BLaER1 (cell line): Measurements from ENCODE around the gene TFF1.

Experiments
- H3K27ac ChIP-seq: shearing (Covaris generic); formaldehyde crosslinking; 2 replicates; pipeline ENCODE4 v1.8.1; 2022
- H3K27me3 ChIP-seq: shearing (Covaris generic); formaldehyde crosslinking; 2 replicates; pipeline ENCODE4 v1.8.1; 2022
- H3K36me3 ChIP-seq: shearing (Covaris generic); formaldehyde crosslinking; 2 replicates; pipeline ENCODE4 v1.8.1; 2022
- H3K4me1 ChIP-seq: shearing (Covaris generic); formaldehyde crosslinking; 2 replicates; pipeline ENCODE4 v1.8.1; 2022
- H3K4me2 ChIP-seq: shearing (Covaris generic); formaldehyde crosslinking; 2 replicates; pipeline ENCODE4 v1.8.1; 2022
- H3K4me3 ChIP-seq: shearing (Covaris generic); formaldehyde crosslinking; 2 replicates; pipeline ENCODE4 v1.8.1; 2022
- H3K9ac ChIP-seq: shearing (Covaris generic); formaldehyde crosslinking; 2 replicates; pipeline ENCODE4 v1.8.1; 2022
- H3K9me3 ChIP-seq: shearing (Covaris generic); formaldehyde crosslinking; 2 replicates; pipeline ENCODE4 v1.8.1; 2022
- H4K20me1 ChIP-seq: shearing (Covaris generic); formaldehyde crosslinking; 2 replicates; pipeline ENCODE4 v1.8.1; 2022
- Cebpa-rat ChIP-seq: shearing (Covaris generic); IDR thresholded peaks from 2 replicates; pipeline ENCODE4 v1.8.1; 2022

TFF1 gene

GRCh38 chr21:42324896-42325295, 41.4 kb downstream of the TFF1 start:
- Histone ChIP-seq H3K27me3 (no peaks in the 10 kb centered on the region), H3K4me1 (peaks cover 11% of the 10 kb centered on the region), H3K9me3 (peaks cover 9% of the 10 kb centered on the region; the same call in 1 of the 2 replicates), H3K4me3 (no peak overlapping the region), H3K9ac (no peak overlapping the region), H3K27ac (no peak overlapping the region), H3K4me2 (no peak overlapping the region), H4K20me1 (no peaks in the 10 kb centered on the region), H3K36me3 (no peaks in the 10 kb centered on the region)
- no peak for TF ChIP-seq Cebpa-rat

- no peaks in the 10 kb centered on the region for H3K36me3 ChIP-seq
Measured at GRCh38 chr21:42321845-42322244, 44.5 kb downstream of the TFF1 start.

GRCh38 chr21:42321231-42321630, 45.1 kb downstream of the TFF1 start:
- Histone ChIP-seq H3K4me3 (no peak overlapping the region), H3K4me2 (no peak overlapping the region), H3K9ac (no peak overlapping the region), H3K27me3 (no peaks in the 10 kb centered on the region), H3K4me1 (peaks cover 47% of the 10 kb centered on the region), H3K27ac (peak overlapping the region; percentile 77; the same call in 1 of the 2 replicates), H4K20me1 (no peaks in the 10 kb centered on the region), H3K36me3 (no peaks in the 10 kb centered on the region), H3K9me3 (peaks cover 9% of the 10 kb centered on the region; the same call in 1 of the 2 replicates)
- TF ChIP-seq Cebpa-rat, result no peak

More at GRCh38 chr21:42321845-42322244, 44.5 kb downstream of the TFF1 start:
- Histone ChIP-seq H3K9ac (no peak overlapping the region), H3K4me2 (no peak overlapping the region), H3K4me1 (peaks cover 41% of the 10 kb centered on the region), H3K27me3 (no peaks in the 10 kb centered on the region), H4K20me1 (no peaks in the 10 kb centered on the region), H3K4me3 (no peak overlapping the region), H3K27ac (no peak overlapping the region), H3K9me3 (peaks cover 9% of the 10 kb centered on the region; the same call in 1 of the 2 replicates)
- TF ChIP-seq Cebpa-rat, result no peak

- no peak for TF ChIP-seq Cebpa-rat
- Histone ChIP-seq H4K20me1 (no peaks in the 10 kb centered on the region), H3K27me3 (no peaks in the 10 kb centered on the region), H3K4me2 (no peak overlapping the region), H3K27ac (peak overlapping the region; percentile 77; the same call in 1 of the 2 replicates), H3K4me3 (no peak overlapping the region), H3K9ac (no peak overlapping the region), H3K4me1 (peaks cover 51% of the 10 kb centered on the region), H3K9me3 (peaks cover 9% of the 10 kb centered on the region; the same call in 1 of the 2 replicates), H3K36me3 (no peaks in the 10 kb centered on the region)
Measured at GRCh38 chr21:42320791-42321190, 45.5 kb downstream of the TFF1 start.

GRCh38 chr21:42319851-42320572, 46.3 kb downstream of the TFF1 start:
- Histone ChIP-seq H3K4me2 (peak overlapping the region; percentile 67), H3K36me3 (no peaks in the 10 kb centered on the region), H3K27ac (peak overlapping the region; percentile 77), H3K4me3 (no peak overlapping the region), H3K9ac (peak overlapping the region; percentile 31; the same call in 1 of the 2 replicates), H4K20me1 (no peaks in the 10 kb centered on the region), H3K9me3 (peaks cover 3% of the 10 kb centered on the region; the same call in 1 of the 2 replicates), H3K4me1 (peaks cover 59% of the 10 kb centered on the region), H3K27me3 (no peaks in the 10 kb centered on the region)
- no peak for TF ChIP-seq Cebpa-rat

- no peaks in the 10 kb centered on the region for H4K20me1 ChIP-seq
- TF ChIP-seq Cebpa-rat, result no peak
- H3K4me1 ChIP-seq, result peaks cover 65% of the 10 kb centered on the region
- H3K27ac ChIP-seq, result peak overlapping the region; percentile 77
- peak overlapping the region; percentile 31; the same call in 1 of the 2 replicates for H3K9ac ChIP-seq
- H3K4me2 ChIP-seq, result peak overlapping the region; percentile 67
- H3K36me3 ChIP-seq, result no peaks in the 10 kb centered on the region
- H3K9me3 ChIP-seq, result no peaks in the 10 kb centered on the region
- no peaks in the 10 kb centered on the region for H3K27me3 ChIP-seq
- no peak overlapping the region for H3K4me3 ChIP-seq
Measured at GRCh38 chr21:42319376-42319775, 47.0 kb downstream of the TFF1 start.

- no peak for TF ChIP-seq Cebpa-rat
- peak overlapping the region; percentile 77; the same call in 1 of the 2 replicates for H3K27ac ChIP-seq
- no peak overlapping the region for H3K9ac ChIP-seq
- H4K20me1 ChIP-seq, result no peaks in the 10 kb centered on the region
- peaks cover 78% of the 10 kb centered on the region for H3K4me1 ChIP-seq
- H3K4me3 ChIP-seq, result no peak overlapping the region
- no peaks in the 10 kb centered on the region for H3K36me3 ChIP-seq
- H3K27me3 ChIP-seq, result no peaks in the 10 kb centered on the region
- no peaks in the 10 kb centered on the region for H3K9me3 ChIP-seq
- peak overlapping the region; percentile 67 for H3K4me2 ChIP-seq
Measured at GRCh38 chr21:42317826-42318746, 48.2 kb downstream of the TFF1 start.

DNA sequence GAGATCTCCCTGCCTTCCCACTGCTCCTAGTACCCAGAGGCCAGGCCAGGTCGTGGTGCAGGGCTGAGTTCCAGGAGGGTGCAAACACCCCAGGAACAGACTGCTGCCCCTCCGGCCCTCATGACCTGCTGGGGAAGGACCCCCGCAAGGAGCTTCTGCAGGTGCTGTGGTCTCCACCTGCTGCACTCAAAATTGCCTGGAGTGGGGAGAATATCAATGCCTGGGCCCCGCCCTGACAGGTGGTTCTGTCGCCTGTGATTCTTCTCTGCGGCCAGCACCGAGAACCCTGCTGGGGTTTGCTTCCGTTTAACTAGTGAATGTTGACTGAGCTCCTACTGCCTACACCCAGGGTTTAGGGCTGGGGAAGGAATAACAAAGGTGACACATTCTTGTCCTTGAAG, 49.0 kb downstream of the TFF1 start:
- H3K36me3 ChIP-seq, result no peaks in the 10 kb centered on the region
- H3K27ac ChIP-seq, result 0 out of 2 replicates have a peak overlapping the region, but pooled peaks have one; percentile 39
- H3K4me3 ChIP-seq, result no peak overlapping the region
- H3K27me3 ChIP-seq, result no peaks in the 10 kb centered on the region
- TF ChIP-seq Cebpa-rat, result no peak
- peaks cover 85% of the 10 kb centered on the region for H3K4me1 ChIP-seq
- H3K9me3 ChIP-seq, result no peaks in the 10 kb centered on the region
- H4K20me1 ChIP-seq, result no peaks in the 10 kb centered on the region
- peak overlapping the region; percentile 67 for H3K4me2 ChIP-seq
- H3K9ac ChIP-seq, result no peak overlapping the region

DNA sequence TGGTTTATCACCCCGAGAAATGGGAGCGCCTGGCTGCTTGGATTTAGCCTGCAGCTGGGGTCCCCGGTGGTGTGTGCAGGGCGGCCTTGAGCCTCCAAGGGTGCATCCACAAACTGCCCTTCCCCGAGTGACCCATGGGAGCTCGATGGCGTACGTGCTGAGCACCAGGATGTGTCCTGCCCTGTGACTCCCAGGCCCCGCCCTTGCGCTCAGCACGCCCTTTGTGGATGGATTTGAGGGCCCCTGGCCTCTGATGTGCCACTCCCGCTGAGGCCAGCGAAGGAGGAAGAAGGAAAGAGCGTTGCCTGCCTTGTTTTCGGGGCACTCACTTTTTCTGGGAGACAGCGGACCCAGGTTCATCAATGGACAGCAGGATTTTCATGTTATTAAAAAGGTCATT, 49.4 kb downstream of the TFF1 start:
- Histone ChIP-seq H3K4me2 (peak overlapping the region; percentile 67), H4K20me1 (no peaks in the 10 kb centered on the region), H3K27ac (no peak overlapping the region), H3K4me1 (peaks cover 90% of the 10 kb centered on the region), H3K9ac (no peak overlapping the region; the same call in 1 of the 2 replicates), H3K9me3 (no peaks in the 10 kb centered on the region), H3K4me3 (no peak overlapping the region), H3K36me3 (no peaks in the 10 kb centered on the region), H3K27me3 (no peaks in the 10 kb centered on the region; the same call in 1 of the 2 replicates)
- TF ChIP-seq Cebpa-rat, result no peak
